Aorta (tissue), 5 donors: Measurements from ENCODE around the gene NHERF1. TPM values are rescaled to one million over a fixed set of nuclear protein-coding genes. Genes with fewer than 3 reads are reported as not detected.

Experiments used
- ATAC-seq: fragments of 200-7000 bp; cut with Tn5 transposase; one replicate; pipeline ENCODE4 v1.9.1; 2022; ENCODE audit warnings: moderate library complexity; ENCODE audit not compliant: low FRiP score
- DNase-seq, 2 donors: peaks; one replicate each; pipeline ENCODE4 v3.0.0-alpha.2; 2020
- H3K27ac ChIP-seq, 2 donors: one replicate each; pipeline ENCODE4 v1.5.1; 2013; ENCODE audit warnings: low read length in 2 of 2, mild to moderate bottlenecking in 2 of 2, moderate library complexity in 2 of 2, control low read depth in 1 of 2, inconsistent platforms in 1 of 2, low read depth in 1 of 2
- H3K27me3 ChIP-seq, 2 donors: one replicate each; pipeline ENCODE4 v1.6.1; 2013; ENCODE audit warnings: control low read depth in 1 of 2, low read length in 1 of 2, mild to moderate bottlenecking in 1 of 2, moderate library complexity in 1 of 2; ENCODE audit not compliant: insufficient read depth in 2 of 2, control insufficient read depth in 1 of 2
- H3K36me3 ChIP-seq, 2 donors: one replicate each; pipeline ENCODE4 v1.6.1; 2013; ENCODE audit warnings: control low read depth in 1 of 2, low read length in 1 of 2, mild to moderate bottlenecking in 1 of 2; ENCODE audit not compliant: insufficient read depth in 2 of 2, control insufficient read depth in 1 of 2
- H3K4me1 ChIP-seq, 2 donors: one replicate each; pipeline ENCODE4 v1.6.1; 2013; ENCODE audit warnings: low read length in 2 of 2, control low read depth in 1 of 2, mild to moderate bottlenecking in 1 of 2, moderate library complexity in 1 of 2; ENCODE audit not compliant: insufficient read depth in 2 of 2, control insufficient read depth in 1 of 2
- H3K4me3 ChIP-seq, 2 donors: one replicate each; pipeline ENCODE4 v1.5.1; 2013; ENCODE audit warnings: low read length in 2 of 2, control low read depth in 1 of 2, mild to moderate bottlenecking in 1 of 2
- H3K9me3 ChIP-seq: one replicate; pipeline ENCODE4 v1.6.1; 2013; ENCODE audit warnings: mild to moderate bottlenecking, low read length; ENCODE audit not compliant: control insufficient read depth
- WGBS, 2 donors: extraction: QIAGEN DNeasy Blood & Tissue Kit; methylation state at CpG; one replicate each; pipeline ENCODE4 v1.1.7; 2013; 5-methylcytosine and 5-hydroxymethylcytosine counted together
- intact Hi-C, 2 donors: fragments of 100-400 bp; cut with DNase I; formaldehyde crosslinking; loops; one replicate each; pipeline versions ENCODE4 v1.14.2 to v1.15.0; 2022
- polyA plus RNA-seq, 2 donors: library from polyadenylated mRNA; stranded (reverse); fragments of 200-250 nt; gene quantifications; one replicate each; pipeline ENCODE4 v1.2.3, GENCODE V29; 2013
- total RNA-seq, 2 donors: library from RNA; stranded (reverse); fragmentation: NEBNext Ultra II Directional; extraction: Animal tissue kit (Norgen Biotek cat#: 25700); gene quantifications; one replicate each; pipeline ENCODE4 v1.2.1, GENCODE V29; 2021
- donor health status: healthy with polysubstance abuse.
- donor health status: Bipolar disorder and iron deficiency.
- donor health status: DM: no; HTN: no; CAD: no.
- donor health status: DM: no; HTN: no; CAD: no.
- donor health status: DM: yes; HTN: yes; CAD: no.

Gene NHERF1
- total and polyA plus RNA-seq, 4 donors, result 10.6 to 84.4 (median 19.4) TPM

- no peak for DNase-seq
- no peak for ATAC-seq
These were observed 38.1 kb downstream of the NHERF1 start for GRCh38 chr17:74786431-74787055.

GRCh38 chr17:74790161-74791058 lies 42.0 kb downstream of the NHERF1 start:
- H3K4me3 ChIP-seq, result no peak overlapping the region
- H3K36me3 ChIP-seq, result peaks cover 0 to 1% of the 10 kb centered on the region in 2 donors

More at GRCh38 chr17:74786431-74787055, 38.1 kb downstream of the NHERF1 start:
- intact Hi-C loops, result no loop called here
- Histone ChIP-seq H3K4me1 (no peaks in the 10 kb centered on the region), H3K27ac (no peak overlapping the region), H3K36me3 (no peaks in the 10 kb centered on the region), H3K27me3 (no peaks in the 10 kb centered on the region), H3K9me3 (no peaks in the 10 kb centered on the region), H3K4me3 (no peak overlapping the region)
- 87 to 89% methylated on average over 16 of the region's 16 CpGs for WGBS, 2 donors

GRCh38 chr17:74792586-74793105 lies 44.2 kb downstream of the NHERF1 start:
- Histone ChIP-seq H3K27me3 (no peaks in the 10 kb centered on the region), H3K4me1 (no peaks in the 10 kb centered on the region), H3K27ac (no peak overlapping the region), H3K4me3 (no peak overlapping the region), H3K36me3 (peaks cover 0 to 1% of the 10 kb centered on the region in 2 donors), H3K9me3 (no peaks in the 10 kb centered on the region)
- intact Hi-C loops, result loop anchor here in 1 of 2 donors (5.0 kb wide), 1 partner anchor 70 kb away; no protein-coding TSS in a partner anchor
- no peak for ATAC-seq
- DNase-seq, result no peak
- 89 to 93% methylated on average over 12 of the region's 12 CpGs for WGBS, 2 donors

More at GRCh38 chr17:74790161-74791058, 42.0 kb downstream of the NHERF1 start:
- H3K27ac ChIP-seq, result no peak overlapping the region
- H3K27me3 ChIP-seq, result no peaks in the 10 kb centered on the region
- 89 to 91% methylated on average over 21 of the region's 21 CpGs for WGBS, 2 donors
- ATAC-seq (no peak), DNase-seq (no peak)
- H3K9me3 ChIP-seq, result no peaks in the 10 kb centered on the region
- no peaks in the 10 kb centered on the region for H3K4me1 ChIP-seq
- intact Hi-C loops, result loop anchor here in 1 of 2 donors (5.0 kb wide), 1 partner anchor 72 kb away; no protein-coding TSS in a partner anchor

- Histone ChIP-seq H3K4me1 (no peaks in the 10 kb centered on the region), H3K9me3 (no peaks in the 10 kb centered on the region), H3K36me3 (peaks cover 0 to 3% of the 10 kb centered on the region in 2 donors), H3K4me3 (no peak overlapping the region), H3K27me3 (no peaks in the 10 kb centered on the region), H3K27ac (no peak overlapping the region)
- ATAC-seq, result no peak
- DNase-seq, result no peak
- intact Hi-C loops, result no loop called here
- WGBS, 2 donors, result 87 to 90% methylated on average over 18 of the region's 18 CpGs
These were observed 47.0 kb downstream of the NHERF1 start for GRCh38 chr17:74795327-74796020.

GRCh38 chr17:74796211-74796610 lies 47.8 kb downstream of the NHERF1 start:
- peaks cover 0 to 3% of the 10 kb centered on the region in 2 donors for H3K36me3 ChIP-seq
- H3K4me3 ChIP-seq, result no peak overlapping the region
- ATAC-seq, result no peak
- no peak for DNase-seq
- intact Hi-C loops, result no loop called here
- no peak overlapping the region for H3K27ac ChIP-seq
- WGBS, 2 donors, result 81 to 82% methylated on average over 4 of the region's 4 CpGs
- no peaks in the 10 kb centered on the region for H3K4me1 ChIP-seq
- H3K27me3 ChIP-seq, result no peaks in the 10 kb centered on the region
- H3K9me3 ChIP-seq, result no peaks in the 10 kb centered on the region

GRCh38 chr17:74796866-74797265 lies 48.4 kb downstream of the NHERF1 start:
- Histone ChIP-seq H3K9me3 (no peaks in the 10 kb centered on the region), H3K27me3 (no peaks in the 10 kb centered on the region), H3K27ac (no peak overlapping the region), H3K36me3 (peaks cover 0 to 3% of the 10 kb centered on the region in 2 donors), H3K4me3 (no peak overlapping the region), H3K4me1 (no peaks in the 10 kb centered on the region)
- intact Hi-C loops, result no loop called here
- WGBS, 2 donors, result 87% methylated on average over 6 of the region's 6 CpGs
- ATAC-seq (no peak), DNase-seq (no peak)

- Histone ChIP-seq H3K36me3 (peaks cover 0 to 3% of the 10 kb centered on the region in 2 donors), H3K9me3 (no peaks in the 10 kb centered on the region), H3K4me3 (no peak overlapping the region), H3K27ac (no peak overlapping the region), H3K4me1 (no peaks in the 10 kb centered on the region), H3K27me3 (no peaks in the 10 kb centered on the region)
- ATAC-seq (no peak), DNase-seq (no peak)
- 94 to 96% methylated on average over 4 of the region's 4 CpGs for WGBS, 2 donors
- intact Hi-C loops, result no loop called here
These were observed 49.4 kb downstream of the NHERF1 start for GRCh38 chr17:74797824-74798223.

GRCh38 chr17:74798239-74798707 lies 49.8 kb downstream of the NHERF1 start:
- H3K27ac ChIP-seq, result no peak overlapping the region
- no peak overlapping the region for H3K4me3 ChIP-seq
- H3K36me3 ChIP-seq, result peaks cover 0 to 3% of the 10 kb centered on the region in 2 donors
- WGBS, 2 donors, result 79 to 83% methylated on average over 8 of the region's 8 CpGs
- no peak for ATAC-seq
- no peaks in the 10 kb centered on the region for H3K9me3 ChIP-seq
- no peaks in the 10 kb centered on the region for H3K27me3 ChIP-seq
- intact Hi-C loops, result no loop called here
- DNase-seq, result no peak
- H3K4me1 ChIP-seq, result no peaks in the 10 kb centered on the region
